DMS114 treated with DMSO at 0.1 percent for 48 hours (cell line): ENCODE data around the gene MORN1.
"Not testable (repeated sequence)": the region's sequence is repeated elsewhere in the genome, so short reads cannot be mapped to it uniquely, and the experiment has no call there.

Source experiments
- DNase-seq: peaks from one replicate; lab custom pipeline; 2025; ENCODE audit not compliant: unreplicated experiment; lab: John Stamatoyannopoulos, UW

MORN1 gene

GRCh38 chr1:2391041-2391930 lies at the start of gene MORN1, which contains the start of gene RER1:
MORN1 (minus strand) TSS chr1:2391554; CDS start chr1:2391533, 21 bp downstream.
RER1 (plus strand) TSS chr1:2391841; CDS start chr1:2395791, 3,950 bp downstream.
- DNase-seq: peak; percentile 94

DNA sequence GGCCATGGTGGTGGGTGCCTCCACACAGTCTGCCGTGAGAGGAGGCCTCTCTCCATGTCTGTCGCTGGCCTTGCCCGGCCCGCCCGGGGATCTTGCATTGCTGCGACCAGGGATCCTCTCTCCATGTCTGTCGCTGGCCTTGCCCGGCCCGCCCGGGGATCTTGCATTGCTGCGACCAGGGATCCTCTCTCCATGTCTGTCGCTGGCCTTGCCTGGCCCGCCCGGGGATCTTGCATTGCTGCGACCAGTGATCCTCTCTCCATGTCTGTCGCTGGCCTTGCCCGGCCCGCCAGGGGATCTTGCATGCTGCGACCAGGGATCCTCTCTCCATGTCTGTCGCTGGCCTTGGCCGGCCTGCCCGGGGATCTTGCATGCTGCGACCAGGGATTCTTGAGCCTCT lies 49.0 kb upstream of the MORN1 start:
- DNase-seq: not testable (repeated sequence)

- DNase-seq: no peak
Measured at GRCh38 chr1:2439369-2439768, 48.0 kb upstream of the MORN1 start.

DNA sequence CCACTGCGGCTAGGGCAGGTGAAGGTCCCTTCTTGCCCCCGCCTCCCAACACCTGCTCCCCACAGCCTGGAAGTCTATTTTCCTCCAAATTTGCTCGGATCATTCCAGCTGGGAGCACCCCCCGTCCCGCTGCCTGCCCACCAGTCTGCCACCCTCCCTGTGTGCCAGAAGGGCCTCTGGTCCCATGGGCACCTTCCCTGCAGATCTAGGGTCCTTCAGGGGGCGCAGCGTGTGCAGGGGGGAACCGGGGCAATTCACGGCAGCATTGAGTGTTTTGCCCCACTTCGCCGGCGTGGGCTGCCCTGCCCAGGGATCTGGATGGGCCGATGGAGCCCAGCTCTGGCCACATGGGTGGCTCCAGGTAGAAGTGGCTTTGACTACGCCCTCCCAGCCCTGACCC lies 47.3 kb upstream of the MORN1 start:
- DNase-seq: no peak

- DNase-seq: no peak
Measured at GRCh38 chr1:2438038-2438437, 46.7 kb upstream of the MORN1 start.

GRCh38 chr1:2437617-2438016 lies 46.3 kb upstream of the MORN1 start:
- no peak for DNase-seq

GRCh38 chr1:2436876-2437275 lies 45.5 kb upstream of the MORN1 start:
- DNase-seq: no peak

GRCh38 chr1:2435746-2436355 lies 44.5 kb upstream of the MORN1 start:
- no peak for DNase-seq

- DNase-seq: no peak
Measured at GRCh38 chr1:2435091-2435490, 43.7 kb upstream of the MORN1 start.

DNA sequence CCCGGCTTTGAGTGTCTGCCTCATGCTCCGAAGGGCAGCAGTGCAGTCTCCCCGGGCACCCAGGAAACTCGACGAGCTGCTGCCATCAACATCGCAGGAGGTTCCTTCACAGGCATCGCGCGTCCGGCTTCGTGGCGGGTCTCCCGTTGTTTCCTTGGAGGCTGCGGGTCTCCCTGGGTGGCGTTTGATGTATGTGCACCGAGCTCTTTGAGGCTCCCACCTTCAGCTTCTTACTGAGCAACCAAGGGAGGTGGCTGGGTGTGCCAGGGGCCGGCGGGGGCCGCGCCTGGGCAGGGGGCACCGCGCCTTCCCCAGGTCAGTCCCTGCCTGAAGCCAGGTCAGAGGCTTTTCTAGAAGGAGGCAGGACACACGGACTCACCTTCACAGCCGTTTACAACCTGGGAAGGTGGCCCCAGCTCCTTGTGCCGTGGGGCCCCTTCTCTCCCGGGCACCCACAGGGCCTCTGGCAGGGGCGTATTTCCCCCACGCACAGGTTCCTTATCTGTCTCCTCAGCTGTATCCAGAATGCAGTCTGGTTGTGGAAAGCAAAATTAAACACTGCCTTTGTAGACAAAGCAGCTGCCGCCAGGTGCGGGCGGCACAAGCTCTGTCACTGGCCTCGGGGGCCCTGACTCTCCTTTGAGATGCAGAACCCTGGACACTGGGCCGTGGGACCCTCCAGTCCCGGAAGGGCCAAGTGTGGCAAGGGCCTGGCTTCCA lies 42.7 kb upstream of the MORN1 start:
- DNase-seq: no peak

DNA sequence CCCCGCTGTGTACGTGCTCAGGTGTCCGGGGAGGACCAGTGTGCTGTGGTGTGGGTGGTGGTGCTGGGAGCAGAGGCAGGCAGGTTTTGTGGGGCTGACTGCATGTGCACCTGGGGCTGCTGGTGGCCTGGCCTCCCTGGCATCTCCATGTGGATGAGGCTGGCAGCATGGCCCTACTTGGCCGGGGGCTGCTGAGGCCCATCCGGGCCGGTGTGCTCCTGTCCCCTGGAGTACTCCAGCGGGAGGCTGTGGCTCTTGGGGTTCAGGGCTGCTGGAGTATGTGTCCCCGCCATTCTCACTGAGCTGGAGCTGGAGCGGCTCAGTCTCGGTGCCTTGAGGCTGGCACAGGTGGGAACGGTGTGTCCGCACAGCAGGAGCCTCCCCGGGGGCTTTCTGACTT lies 41.8 kb upstream of the MORN1 start:
- no peak for DNase-seq

GRCh38 chr1:2432441-2432844 lies 41.1 kb upstream of the MORN1 start:
- DNase-seq: no peak

GRCh38 chr1:2431518-2431917 lies 40.2 kb upstream of the MORN1 start:
- no peak for DNase-seq

DNA sequence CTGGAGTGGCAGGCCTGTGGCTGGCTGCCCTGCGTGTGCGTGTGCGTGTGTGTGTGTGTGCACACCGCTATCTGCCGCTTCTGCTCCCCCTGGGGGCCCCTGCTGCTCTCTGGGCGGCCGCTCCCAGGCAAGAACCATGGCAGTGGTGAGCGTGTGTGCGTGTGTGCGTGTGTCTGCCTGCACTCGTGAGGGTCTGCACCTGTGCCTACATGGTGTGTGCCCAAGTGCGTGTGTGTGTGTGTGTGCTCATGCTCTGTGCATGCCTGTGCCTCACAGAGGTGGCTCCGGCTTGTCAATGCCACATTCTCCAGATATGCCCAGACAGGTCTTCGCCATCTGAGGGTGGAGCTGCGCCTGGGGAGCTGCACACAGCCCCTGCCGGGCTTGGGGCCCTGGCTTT lies 39.7 kb upstream of the MORN1 start:
- no peak for DNase-seq

DNA sequence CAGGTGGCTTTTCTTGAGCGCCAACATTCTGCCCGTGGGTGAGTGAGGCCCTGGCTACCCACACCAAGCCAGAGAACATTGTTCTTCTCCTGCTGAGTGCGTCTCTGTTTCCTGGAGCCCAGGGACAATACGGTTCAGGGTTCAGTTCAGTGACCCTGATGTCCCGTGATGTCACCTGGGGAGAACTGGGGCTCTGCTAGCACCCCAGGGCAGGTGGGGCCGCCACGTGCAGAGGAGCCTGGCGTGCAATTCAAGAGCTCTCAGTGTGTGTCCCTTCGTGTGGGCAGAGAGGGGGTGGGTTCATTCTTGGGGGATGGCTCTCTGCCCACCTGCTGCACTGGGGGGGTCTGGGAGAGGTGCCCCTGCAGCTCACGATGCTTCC lies 39.2 kb upstream of the MORN1 start:
- no peak for DNase-seq

GRCh38 chr1:2429780-2430591 lies 38.6 kb upstream of the MORN1 start:
- DNase-seq: no peak

GRCh38 chr1:2428490-2428889 lies 37.1 kb upstream of the MORN1 start:
- DNase-seq: no peak

DNA sequence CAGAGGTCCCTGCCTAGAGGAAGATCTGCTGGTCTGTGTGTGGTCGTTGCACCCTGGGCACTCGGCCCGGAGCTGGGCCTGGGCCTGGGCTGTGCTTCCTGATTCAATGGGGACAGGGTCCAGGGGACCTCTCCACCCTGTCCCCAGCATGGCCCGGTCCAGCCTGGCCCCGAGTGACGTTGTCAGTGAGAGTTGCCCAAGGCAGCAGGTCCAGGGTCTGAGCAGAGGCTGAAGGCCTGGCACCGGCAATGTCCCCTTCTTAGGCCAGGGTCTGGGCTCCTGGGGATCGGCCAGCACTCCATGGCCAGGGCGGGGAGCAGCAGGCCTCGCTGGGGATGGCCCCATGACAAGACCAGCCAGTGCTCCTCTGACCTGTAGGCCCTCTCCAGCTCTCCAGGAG lies 36.6 kb upstream of the MORN1 start:
- DNase-seq: no peak

GRCh38 chr1:2427051-2427450 lies 35.7 kb upstream of the MORN1 start:
- no peak for DNase-seq

GRCh38 chr1:2426540-2426939 lies 35.2 kb upstream of the MORN1 start:
- no peak for DNase-seq

DNA sequence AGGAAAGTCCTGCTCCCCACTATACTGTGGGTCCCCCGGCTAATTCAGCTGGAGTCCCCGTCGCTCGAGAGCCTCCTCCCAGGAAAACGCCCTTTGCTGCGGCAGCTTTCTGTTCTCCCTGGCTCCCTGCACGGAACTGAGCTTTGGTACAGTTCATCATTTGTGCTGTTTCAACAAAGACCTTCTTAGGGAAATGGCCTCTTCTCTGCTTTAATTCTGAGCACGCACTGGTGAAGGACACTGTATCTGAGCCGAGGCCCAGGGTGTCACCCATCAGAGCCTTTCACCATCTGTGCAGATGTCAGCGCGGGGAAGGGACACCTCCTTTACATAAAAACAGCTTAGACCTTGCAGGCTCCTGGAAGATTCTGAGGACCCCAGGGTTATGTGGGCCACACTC lies 34.5 kb upstream of the MORN1 start:
- DNase-seq: no peak
